Activated T-helper 1 cell treated with anti-CD3 and anti-CD28 coated beads, Interleukin-2, amount 50 U/mL, for 16 hours (primary cell): ENCODE results near the gene C5orf34.
"Not testable (repeated sequence)": the region's sequence is repeated elsewhere in the genome, so short reads cannot be mapped to it uniquely, and the experiment has no call there.

Source experiments
- DNase-seq, 2 donors: peaks; one replicate each; pipeline ENCODE4 v3.0.0-alpha.2; 2020; ENCODE audit warnings: low read depth in 1 of 2, low spot score in 1 of 2

Gene C5orf34

GRCh38 chr5:43514816-43515677, at the start of gene C5orf34:
Gene C5orf34, minus strand, starts transcription at chr5:43515148. Its CDS starts 5,809 bp downstream, at chr5:43509339.
- peak; percentile 88 to 90 for DNase-seq

- DNase-seq = no peak
Observed at GRCh38 chr5:43564289-43564850, 49.4 kb upstream of the C5orf34 start.

- DNase-seq = no peak
Observed at GRCh38 chr5:43563321-43563720, 48.4 kb upstream of the C5orf34 start.

- DNase-seq = no peak
Observed at GRCh38 chr5:43561356-43561755, 46.4 kb upstream of the C5orf34 start.

GRCh38 chr5:43560128-43560527, 45.2 kb upstream of the C5orf34 start:
- no peak for DNase-seq

GRCh38 chr5:43556857-43557542, 42.1 kb upstream of the C5orf34 start, which contains the start of gene PAIP1:
Gene PAIP1, minus strand, starts transcription at chr5:43557077. Its CDS starts 231 bp downstream, at chr5:43556846.
- DNase-seq = peak; percentile 65 to 77

GRCh38 chr5:43556607-43556856, 41.6 kb upstream of the C5orf34 start:
- DNase-seq = not testable (repeated sequence)

- DNase-seq = peak; percentile 7 to 45
Observed at GRCh38 chr5:43555895-43556606, 41.1 kb upstream of the C5orf34 start.

- no peak for DNase-seq
Observed at GRCh38 chr5:43554497-43554896, 39.5 kb upstream of the C5orf34 start.

- no peak for DNase-seq
Observed at GRCh38 chr5:43553381-43553780, 38.4 kb upstream of the C5orf34 start.

GRCh38 chr5:43551731-43552130, 36.8 kb upstream of the C5orf34 start:
- DNase-seq = no peak

- not testable (repeated sequence) for DNase-seq
Observed at GRCh38 chr5:43549272-43549671, 34.3 kb upstream of the C5orf34 start.

GRCh38 chr5:43548358-43548757, 33.4 kb upstream of the C5orf34 start:
- no peak for DNase-seq

- DNase-seq = no peak
Observed at GRCh38 chr5:43547532-43547931, 32.6 kb upstream of the C5orf34 start.

GRCh38 chr5:43543434-43543833, 28.5 kb upstream of the C5orf34 start:
- DNase-seq = no peak

- DNase-seq = no peak
Observed at GRCh38 chr5:43540746-43541145, 25.8 kb upstream of the C5orf34 start.

GRCh38 chr5:43536972-43537371, 22.0 kb upstream of the C5orf34 start:
- DNase-seq = no peak

- no peak for DNase-seq
Observed at GRCh38 chr5:43533646-43534045, 18.7 kb upstream of the C5orf34 start.

- DNase-seq = no peak
Observed at GRCh38 chr5:43530648-43531047, 15.7 kb upstream of the C5orf34 start.

- no peak for DNase-seq
Observed at GRCh38 chr5:43523662-43524072, 8.7 kb upstream of the C5orf34 start.

GRCh38 chr5:43520615-43521014, 5.7 kb upstream of the C5orf34 start:
- DNase-seq = no peak

- DNase-seq = no peak
Observed at GRCh38 chr5:43515678-43516048, 715 bp upstream of the C5orf34 start.
